HG02970 (cell line): ENCODE measurements around the gene BAHCC1.
A peak's percentile ranks its signal among the peaks of the same experiment; 100 is the strongest.
"Not testable (repeated sequence)": the region's sequence is repeated elsewhere in the genome, so short reads cannot be mapped to it uniquely, and the experiment has no call there.

Experiments used
- ATAC-seq: cut with Tn5 transposase; IDR thresholded peaks from one replicate; pipeline ENCODE4 v1.9.1; 2021; ENCODE audit warnings: mild to moderate bottlenecking, moderate library complexity, moderate number of reproducible peaks; ENCODE audit not compliant: unreplicated experiment, low FRiP score

Gene BAHCC1

GRCh38 chr17:81394921-81395599, at the start of gene BAHCC1:
Gene BAHCC1, plus strand, starts transcription at chr17:81395457. Its CDS starts 4,283 bp downstream, at chr17:81399740.
- ATAC-seq: no peak

DNA sequence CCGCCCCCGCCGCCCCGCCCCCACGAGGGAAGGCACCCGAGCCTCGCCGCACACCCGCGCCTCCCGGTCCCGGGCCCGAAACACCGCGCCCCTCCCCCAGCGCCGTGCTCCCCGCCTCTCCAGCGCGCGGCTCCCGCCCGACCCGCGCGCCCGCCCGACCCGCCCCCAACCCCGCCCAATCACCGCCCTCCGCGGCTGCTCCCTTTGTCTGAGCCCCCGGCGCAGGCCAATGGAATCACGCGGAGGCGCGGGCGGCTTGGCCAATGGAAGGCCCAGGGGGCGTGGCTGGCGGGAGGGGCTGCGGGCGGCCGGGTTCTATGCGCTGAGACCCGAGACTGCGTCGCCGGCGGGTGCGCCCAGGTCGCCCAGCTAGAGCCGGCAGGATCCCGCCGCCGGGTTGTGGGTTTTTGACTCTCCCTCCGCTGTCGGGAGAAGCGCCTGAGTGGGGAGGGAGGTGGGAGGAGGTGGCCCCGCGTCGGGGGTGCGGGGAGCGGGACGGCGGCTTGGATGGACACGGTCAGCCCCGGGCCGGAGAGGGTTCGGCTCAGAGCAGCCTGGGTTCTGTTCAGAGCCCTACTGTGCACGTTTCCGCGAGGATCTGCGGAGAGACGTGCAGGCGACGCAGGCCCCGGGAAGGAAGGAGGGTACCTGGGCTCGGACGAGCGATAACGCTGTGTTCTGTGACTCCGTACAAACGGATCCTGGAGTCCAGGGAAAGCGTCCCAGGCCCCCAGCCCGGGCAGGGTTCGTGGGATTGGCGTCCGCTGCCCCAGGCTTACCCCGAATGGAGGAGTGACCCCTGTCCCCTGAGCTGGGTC, 49.0 kb upstream of the BAHCC1 start:
- ATAC-seq: peak; percentile 71

DNA sequence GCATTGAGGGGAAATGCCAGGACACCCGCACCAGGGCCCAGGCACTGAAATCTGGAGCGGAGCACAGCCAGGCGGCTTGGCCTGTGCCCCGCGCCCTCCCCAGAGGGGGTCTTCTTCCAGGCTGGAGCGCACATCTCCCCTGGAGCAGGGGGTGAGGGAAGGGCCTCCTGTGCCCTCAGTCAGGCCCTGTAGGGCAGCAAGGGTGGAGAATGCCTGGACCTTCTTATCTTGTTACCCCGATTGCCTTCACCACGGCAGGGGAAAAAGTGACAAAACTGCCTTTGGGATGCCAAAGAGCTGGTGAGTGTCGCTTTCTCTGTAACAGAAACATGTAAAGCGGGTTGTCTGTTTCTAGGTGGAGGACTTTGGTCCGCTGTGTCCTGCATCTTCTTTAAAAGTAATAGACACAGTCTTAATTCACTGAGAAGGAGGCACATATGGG, 48.3 kb upstream of the BAHCC1 start:
- ATAC-seq: no peak

DNA sequence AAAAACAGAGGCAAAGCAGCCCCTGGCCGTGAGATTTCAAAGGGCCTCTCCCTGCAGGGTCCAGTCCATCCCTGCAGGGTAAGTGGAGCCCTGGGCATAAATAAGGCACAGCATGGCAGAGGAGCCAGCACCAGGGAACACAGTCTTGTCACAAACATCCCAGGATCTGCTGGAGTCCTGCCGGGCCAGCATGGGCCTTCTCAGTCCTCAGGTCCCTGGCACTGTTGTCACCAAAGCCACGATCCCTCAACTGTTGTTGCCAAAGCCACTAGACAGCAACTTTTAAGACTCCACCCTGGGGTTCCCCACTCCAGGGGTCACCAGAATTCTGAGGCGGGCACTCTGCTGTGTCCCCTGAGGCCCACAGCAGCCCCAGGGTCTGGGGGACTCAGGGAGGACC, 47.8 kb upstream of the BAHCC1 start:
- ATAC-seq: no peak

DNA sequence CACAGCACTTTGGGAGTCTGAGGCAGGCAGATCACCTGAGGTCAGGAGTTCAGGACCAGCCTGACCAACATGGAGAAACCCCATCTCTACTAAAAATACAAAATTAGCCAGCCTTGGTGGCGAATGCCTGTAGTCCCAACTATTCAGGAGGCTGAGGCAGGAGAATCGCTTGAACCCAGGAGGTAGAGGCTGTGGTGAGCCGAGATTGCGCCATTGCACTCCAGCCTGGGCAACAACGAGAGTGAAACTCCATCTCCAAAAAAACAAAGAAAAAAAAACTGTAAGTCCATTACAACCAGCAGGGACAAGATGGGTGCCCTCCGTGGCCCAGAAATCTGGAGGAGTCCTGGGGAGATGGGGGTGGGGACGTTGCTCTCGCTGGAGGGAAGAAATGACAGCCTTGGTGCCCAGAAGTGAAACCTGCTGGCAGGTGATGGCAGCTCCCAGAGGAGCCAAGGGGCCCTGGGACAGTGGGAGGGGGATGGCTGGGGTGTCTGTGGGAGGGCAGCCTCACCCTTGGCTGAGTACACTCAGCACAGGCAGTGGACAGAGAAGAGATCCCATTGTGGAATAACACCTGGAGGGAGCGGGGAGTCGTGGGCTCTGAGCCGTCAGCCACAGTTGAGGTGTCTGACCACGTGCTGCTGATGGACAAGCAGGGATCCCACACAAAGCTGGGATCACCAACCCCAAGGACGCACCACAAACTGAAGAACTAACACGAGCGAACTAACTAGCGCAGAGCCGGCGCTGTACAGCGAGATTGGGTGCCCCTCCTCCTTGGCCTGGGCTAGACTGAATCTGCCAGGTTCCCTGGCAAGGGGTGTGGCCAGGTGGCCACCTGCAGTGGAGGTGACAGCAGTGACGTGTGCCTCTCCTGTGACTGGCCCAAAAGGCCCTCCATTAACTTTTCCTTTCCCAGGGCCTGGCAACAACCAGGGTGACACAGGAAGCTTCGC, 46.9 kb upstream of the BAHCC1 start:
- ATAC-seq: no peak

DNA sequence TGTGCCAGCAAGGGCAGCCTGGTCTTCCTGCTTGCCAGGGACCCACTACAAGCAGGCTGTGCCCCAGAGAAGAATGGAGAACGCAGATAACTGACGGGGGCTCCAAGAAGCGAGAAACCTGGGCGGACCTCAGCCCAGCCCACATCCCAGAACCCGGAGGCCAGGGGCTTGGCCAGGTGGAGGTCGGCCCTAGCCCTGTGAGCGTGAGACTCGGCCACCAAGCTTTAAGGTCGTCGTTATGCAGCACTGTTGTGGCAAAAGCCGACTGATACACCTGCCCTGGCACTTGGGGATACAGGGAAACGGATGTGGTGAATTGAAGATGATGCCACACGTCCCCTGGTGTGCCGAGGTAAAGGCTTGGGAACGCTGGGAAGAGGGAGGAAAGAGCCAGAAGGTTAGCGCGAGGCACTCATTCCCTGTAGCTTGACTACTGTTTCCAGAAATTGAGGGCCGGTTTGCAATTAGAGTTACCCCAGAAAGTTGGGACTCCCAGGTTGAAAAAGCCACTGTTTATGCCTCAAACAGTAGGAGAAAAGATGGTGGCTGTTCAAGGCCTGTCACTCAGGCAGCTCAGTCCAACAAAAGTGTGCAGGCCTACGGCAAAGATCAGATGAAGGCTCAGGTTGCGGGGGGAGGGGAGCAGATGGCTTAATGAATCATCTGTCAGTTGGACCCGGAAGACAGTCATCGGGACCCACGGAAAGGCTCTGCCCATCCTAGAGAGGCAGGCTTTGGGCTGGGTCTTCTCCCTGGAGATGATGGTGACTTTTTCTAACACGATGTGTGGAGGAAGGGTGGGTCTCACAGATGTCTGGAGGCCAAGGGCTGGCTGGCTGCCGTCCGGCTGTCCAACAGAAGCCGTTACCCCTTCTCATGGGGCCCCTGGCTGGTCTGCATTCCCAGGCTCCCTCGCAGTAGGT, 45.6 kb upstream of the BAHCC1 start:
- no peak for ATAC-seq

DNA sequence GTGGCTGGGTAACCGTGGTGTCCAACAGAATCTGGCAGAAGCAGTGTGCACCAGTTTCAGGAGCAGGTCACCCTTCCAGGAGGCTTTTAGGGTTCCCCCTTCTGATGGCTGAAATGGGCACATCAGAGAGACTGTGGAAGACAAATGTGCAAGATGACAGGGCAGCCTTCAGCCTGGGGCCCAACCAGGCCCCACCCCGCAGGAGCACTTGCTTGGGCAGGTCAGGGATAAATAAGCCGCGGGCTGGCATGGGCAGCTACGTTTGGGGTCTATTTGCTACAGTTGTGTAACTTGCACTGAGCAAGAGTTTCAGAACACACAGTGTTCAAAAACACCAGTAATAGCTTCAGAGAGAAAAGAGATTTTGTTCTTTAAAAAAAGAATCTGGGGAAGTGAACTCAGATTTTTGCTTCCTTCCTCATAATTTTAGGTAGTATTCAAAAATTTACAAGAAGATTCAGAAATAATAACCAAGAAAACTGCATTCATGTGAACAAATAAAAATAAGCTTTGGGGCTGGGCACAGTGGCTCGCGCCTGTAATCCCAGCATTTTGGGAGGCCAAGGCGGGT, 44.9 kb upstream of the BAHCC1 start:
- ATAC-seq: no peak

DNA sequence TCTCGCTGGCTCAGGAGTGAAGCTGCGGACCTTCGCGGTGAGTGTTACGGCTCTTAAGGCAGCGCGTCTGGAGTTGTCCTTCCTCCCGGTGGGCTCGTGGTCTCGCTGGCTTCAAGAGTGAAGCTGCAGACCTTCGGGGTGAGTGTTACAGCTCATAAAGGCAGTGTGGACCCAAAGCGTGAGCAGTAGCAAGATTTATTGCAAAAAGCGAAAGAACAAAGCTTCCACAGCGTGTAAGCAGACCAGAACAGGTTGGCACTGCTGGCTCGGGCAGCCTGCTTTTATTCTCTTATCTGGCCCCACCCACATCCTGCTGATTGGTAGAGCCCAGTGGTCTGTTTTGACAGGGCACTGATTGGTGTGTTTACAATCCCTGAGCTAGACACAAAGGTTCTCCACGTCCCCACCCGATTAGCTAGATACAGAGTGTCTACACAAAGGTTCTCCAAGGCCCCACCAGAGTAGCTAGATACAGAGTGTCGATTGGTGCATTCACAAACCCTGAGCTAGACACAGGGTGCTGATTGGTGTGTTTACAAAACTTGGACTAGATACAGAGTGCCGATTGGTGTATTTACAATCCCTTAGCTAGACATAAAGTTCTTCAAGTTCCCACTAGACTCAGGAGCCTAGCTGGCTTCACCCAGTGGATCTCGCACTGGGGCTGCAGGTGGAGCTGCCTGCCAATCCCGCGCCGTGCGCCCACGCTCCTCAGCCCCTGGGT, 43.8 kb upstream of the BAHCC1 start:
- not testable (repeated sequence) for ATAC-seq

DNA sequence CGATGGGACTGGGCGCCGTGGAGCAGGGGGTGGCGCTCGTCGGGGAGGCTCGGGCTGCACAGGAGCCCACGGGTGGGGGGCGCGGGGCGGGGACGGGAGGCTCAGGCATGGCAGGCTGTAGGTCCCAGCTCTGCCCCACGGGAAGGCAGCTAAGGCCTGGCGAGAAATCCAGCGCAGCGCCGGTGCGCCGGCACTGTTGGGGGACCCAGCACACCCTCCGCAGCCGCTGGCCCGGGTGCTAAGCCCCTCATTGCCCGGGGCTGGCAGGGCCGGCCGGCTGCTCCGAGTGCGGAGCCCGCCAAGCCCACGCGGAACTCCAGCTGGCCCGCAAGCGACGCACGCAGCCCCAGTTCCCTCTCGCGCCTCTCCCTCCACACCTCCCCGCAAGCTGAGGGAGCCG, 43.2 kb upstream of the BAHCC1 start:
- ATAC-seq: not testable (repeated sequence)

GRCh38 chr17:81354252-81354953, 40.9 kb upstream of the BAHCC1 start:
- ATAC-seq: no peak

DNA sequence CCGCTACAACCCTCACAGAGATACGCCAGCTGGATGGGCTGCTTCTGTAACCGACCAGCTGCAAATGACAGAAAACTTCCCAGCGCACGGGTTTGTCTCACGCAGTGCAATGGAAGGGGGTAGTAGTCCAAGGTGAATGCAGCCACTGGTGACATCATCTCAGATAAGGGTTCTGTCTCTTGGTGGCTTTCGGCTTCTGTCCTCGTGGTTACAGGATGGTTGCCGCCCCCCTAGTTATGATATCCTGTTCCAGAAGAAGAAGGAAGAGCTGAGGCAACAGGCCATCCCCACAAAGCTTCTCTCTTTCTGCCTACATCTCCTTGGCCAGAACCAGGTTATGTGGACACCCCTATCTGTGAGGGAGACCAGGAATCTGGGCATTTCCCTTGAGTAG, 40.3 kb upstream of the BAHCC1 start:
- ATAC-seq: no peak

GRCh38 chr17:81359218-81359617, 36.0 kb upstream of the BAHCC1 start:
- no peak for ATAC-seq

DNA sequence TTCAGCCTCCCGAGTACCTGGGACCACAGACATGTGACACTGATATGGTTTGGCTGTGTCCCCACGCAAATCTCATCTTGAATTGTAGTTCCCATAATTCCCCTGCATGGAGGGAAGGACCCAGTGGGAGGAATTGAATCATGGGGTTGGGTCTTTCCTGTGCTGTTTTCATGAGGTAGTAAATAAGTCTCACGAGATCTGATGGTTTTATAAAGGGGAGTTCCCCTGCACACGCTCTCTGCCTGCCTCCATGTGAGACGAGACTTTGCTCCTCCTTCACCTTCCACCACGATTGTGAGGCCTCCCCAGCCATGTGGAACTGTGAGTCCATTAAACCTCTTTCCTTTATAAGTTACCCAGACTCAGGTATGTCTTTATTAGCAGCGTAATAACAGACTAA, 33.3 kb upstream of the BAHCC1 start:
- not testable (repeated sequence) for ATAC-seq

GRCh38 chr17:81364278-81365147, 30.7 kb upstream of the BAHCC1 start:
- ATAC-seq: no peak

- ATAC-seq: no peak
Measured at GRCh38 chr17:81365148-81365600, 30.1 kb upstream of the BAHCC1 start.

DNA sequence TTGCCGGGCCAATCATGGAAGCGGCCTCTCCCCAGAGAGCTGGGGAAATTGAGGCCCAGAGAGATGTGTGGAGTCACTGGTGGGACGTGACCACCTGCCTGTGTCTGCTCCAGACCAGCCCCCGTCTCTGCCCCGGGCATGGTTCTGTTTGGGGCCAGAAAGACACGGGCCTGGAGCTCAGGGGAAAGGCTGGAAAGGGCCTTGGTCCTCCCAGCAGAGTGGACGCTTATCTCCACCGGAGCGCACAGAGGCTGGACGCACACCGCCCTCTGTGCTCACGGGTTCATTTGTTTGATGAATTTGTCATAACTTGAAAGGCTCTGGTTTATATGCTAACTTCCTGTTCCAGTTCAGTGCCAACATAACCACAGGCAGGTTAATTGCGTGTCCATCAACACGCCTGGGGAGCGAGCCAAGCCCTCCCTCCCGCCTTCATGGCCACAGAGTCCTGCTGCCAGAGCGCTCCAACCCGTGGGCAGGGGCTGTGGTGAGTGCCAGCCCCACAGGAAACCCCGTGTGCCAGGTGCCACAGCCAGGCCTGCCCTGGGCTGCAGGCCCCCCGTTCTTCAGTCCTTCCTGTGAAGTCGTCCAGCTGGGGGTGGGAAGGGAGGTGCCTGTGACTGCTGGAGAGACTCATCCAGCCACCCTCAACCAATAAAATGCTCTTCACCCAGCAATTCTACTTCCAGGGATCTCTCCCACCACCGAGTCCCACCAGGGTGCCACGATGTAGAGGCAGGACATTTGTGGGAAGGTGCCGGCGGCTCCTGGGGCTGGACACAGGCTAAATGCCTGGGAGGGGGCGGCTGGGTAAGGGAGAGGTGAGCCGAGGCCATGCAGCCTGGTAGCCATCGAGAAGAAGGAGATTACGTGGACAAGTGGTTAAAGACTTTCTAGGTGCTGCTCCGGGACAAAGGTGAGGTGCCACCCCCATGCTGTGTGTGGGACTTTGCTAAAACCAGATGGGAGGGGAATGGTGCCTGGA, 29.4 kb upstream of the BAHCC1 start:
- ATAC-seq: no peak
